Measurements from ENCODE around the gene ZNF823.

DNA sequence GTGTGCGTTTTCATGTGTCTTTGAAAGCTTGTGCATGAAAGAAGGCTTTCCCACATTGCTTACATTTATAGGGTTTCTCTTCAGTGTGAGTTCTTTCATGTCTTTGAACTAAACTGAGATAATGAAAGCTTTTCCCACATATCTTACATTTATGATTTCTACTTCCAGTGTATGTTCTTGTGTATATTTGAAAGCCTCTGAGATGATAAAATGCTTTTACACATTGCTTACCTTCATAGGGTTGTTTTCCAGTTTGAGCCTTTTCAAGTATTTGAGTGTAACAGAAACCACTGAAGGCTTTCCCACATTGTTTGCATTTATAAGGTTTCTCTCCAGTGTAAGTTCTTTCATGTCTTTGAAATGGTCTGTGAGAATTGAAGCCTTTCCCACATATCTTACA, 18.2 kb upstream of the ZNF823 start:
- TF ChIP-seq ZNF169 (tag by site-specific recombination; IDR thresholded peaks at IDR 0.05), result no peak
- TF ChIP-seq, protein P1, sequence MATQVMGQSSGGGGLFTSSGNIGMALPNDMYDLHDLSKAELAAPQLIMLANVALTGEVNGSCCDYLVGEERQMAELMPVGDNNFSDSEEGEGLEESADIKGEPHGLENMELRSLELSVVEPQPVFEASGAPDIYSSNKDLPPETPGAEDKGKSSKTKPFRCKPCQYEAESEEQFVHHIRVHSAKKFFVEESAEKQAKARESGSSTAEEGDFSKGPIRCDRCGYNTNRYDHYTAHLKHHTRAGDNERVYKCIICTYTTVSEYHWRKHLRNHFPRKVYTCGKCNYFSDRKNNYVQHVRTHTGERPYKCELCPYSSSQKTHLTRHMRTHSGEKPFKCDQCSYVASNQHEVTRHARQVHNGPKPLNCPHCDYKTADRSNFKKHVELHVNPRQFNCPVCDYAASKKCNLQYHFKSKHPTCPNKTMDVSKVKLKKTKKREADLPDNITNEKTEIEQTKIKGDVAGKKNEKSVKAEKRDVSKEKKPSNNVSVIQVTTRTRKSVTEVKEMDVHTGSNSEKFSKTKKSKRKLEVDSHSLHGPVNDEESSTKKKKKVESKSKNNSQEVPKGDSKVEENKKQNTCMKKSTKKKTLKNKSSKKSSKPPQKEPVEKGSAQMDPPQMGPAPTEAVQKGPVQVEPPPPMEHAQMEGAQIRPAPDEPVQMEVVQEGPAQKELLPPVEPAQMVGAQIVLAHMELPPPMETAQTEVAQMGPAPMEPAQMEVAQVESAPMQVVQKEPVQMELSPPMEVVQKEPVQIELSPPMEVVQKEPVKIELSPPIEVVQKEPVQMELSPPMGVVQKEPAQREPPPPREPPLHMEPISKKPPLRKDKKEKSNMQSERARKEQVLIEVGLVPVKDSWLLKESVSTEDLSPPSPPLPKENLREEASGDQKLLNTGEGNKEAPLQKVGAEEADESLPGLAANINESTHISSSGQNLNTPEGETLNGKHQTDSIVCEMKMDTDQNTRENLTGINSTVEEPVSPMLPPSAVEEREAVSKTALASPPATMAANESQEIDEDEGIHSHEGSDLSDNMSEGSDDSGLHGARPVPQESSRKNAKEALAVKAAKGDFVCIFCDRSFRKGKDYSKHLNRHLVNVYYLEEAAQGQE (tag by site-specific recombination; IDR thresholded peaks at IDR 0.05), result no peak
- TF ChIP-seq, protein P2, sequence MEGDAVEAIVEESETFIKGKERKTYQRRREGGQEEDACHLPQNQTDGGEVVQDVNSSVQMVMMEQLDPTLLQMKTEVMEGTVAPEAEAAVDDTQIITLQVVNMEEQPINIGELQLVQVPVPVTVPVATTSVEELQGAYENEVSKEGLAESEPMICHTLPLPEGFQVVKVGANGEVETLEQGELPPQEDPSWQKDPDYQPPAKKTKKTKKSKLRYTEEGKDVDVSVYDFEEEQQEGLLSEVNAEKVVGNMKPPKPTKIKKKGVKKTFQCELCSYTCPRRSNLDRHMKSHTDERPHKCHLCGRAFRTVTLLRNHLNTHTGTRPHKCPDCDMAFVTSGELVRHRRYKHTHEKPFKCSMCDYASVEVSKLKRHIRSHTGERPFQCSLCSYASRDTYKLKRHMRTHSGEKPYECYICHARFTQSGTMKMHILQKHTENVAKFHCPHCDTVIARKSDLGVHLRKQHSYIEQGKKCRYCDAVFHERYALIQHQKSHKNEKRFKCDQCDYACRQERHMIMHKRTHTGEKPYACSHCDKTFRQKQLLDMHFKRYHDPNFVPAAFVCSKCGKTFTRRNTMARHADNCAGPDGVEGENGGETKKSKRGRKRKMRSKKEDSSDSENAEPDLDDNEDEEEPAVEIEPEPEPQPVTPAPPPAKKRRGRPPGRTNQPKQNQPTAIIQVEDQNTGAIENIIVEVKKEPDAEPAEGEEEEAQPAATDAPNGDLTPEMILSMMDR (tag by site-specific recombination; IDR thresholded peaks at IDR 0.05), result no peak
- TF ChIP-seq, protein P3, sequence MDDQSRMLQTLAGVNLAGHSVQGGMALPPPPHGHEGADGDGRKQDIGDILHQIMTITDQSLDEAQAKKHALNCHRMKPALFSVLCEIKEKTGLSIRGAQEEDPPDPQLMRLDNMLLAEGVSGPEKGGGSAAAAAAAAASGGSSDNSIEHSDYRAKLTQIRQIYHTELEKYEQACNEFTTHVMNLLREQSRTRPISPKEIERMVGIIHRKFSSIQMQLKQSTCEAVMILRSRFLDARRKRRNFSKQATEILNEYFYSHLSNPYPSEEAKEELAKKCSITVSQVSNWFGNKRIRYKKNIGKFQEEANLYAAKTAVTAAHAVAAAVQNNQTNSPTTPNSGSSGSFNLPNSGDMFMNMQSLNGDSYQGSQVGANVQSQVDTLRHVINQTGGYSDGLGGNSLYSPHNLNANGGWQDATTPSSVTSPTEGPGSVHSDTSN (CRISPR knock-in tag; IDR thresholded peaks at IDR 0.05), result no peak
- no peak for TF ChIP-seq ZBTB1 (tag by site-specific recombination; IDR thresholded peaks at IDR 0.05)
- TF ChIP-seq, protein P4, sequence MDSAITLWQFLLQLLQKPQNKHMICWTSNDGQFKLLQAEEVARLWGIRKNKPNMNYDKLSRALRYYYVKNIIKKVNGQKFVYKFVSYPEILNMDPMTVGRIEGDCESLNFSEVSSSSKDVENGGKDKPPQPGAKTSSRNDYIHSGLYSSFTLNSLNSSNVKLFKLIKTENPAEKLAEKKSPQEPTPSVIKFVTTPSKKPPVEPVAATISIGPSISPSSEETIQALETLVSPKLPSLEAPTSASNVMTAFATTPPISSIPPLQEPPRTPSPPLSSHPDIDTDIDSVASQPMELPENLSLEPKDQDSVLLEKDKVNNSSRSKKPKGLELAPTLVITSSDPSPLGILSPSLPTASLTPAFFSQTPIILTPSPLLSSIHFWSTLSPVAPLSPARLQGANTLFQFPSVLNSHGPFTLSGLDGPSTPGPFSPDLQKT (IDR thresholded peaks at IDR 0.05; ENCODE audit: borderline replicate concordance, low read depth, low read length), result no peak
- TF ChIP-seq ZNF670 (tag by site-specific recombination; IDR thresholded peaks at IDR 0.05; ENCODE audit: low read depth), result no peak
- no peak for TF ChIP-seq ZNF777 (tag by site-specific recombination; IDR thresholded peaks at IDR 0.05; ENCODE audit: borderline replicate concordance)

All from HEK293 (cell line).